ENCODE data around the gene EID1.
"Not testable (repeated sequence)": the region's sequence is repeated elsewhere in the genome, so short reads cannot be mapped to it uniquely, and the experiment has no call there.

EID1 gene

DNA sequence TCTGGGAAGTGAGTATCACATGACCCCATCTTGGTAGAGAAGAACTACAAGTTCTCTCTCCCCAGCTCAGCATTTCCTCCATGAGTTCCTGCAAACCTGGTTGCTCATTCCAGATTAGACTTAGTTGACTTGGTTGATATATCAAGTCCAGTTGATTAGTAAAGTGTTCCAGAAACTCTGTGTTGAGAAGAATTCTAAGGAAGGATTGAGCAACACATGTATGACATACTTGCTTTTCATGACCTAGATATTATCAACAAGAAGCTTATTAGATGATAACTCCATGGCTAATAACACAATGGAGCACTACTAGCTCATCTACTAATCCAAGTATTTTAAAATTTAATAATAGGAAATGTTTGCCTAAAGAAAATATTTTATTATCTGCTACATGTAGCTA is 6.4 kb upstream of the EID1 start:
- no peak for DNase-seq

GRCh38 chr15:48872632-48873031 is 5.3 kb upstream of the EID1 start:
- DNase-seq, result no peak

DNA sequence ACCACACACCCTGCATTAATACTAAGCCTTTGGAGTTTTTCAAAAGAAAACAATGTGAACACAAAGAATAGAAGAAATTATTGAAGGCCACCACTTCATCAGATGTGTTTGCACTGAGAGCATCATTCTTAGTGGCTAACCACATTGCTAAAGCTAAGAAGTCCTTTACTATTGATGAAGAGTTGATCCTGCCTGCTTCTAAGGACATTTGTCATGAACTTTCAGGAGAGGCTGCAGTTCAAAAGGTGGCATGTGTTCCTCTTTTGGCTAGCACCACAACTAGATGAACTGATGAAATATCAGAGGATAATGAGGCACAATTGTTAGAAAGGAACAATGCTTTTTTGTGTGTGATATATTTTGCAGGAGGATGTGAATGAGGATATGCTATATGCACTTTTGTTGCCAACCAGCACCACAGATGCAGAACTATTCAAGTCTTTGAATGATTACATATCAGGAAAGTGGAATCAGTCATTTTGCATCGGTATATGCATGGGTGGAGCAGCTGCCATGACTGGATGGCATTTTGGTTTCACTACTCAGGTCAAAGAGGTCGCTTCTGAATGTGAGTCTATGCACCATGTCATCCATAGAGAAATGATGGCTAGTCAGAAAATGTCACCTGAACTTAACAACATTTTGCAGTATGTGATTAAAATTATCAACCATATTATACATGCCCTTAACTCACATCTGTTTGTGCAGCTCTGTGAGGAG is 2.5 kb upstream of the EID1 start:
- no peak for DNase-seq

GRCh38 chr15:48876057-48876456 is 1.9 kb upstream of the EID1 start:
- DNase-seq, result no peak

GRCh38 chr15:48880070-48880634 is 2.2 kb downstream of the EID1 start:
- DNase-seq, result no peak

- DNase-seq, result no peak
These were observed 5.8 kb downstream of the EID1 start for GRCh38 chr15:48883699-48884098.

DNA sequence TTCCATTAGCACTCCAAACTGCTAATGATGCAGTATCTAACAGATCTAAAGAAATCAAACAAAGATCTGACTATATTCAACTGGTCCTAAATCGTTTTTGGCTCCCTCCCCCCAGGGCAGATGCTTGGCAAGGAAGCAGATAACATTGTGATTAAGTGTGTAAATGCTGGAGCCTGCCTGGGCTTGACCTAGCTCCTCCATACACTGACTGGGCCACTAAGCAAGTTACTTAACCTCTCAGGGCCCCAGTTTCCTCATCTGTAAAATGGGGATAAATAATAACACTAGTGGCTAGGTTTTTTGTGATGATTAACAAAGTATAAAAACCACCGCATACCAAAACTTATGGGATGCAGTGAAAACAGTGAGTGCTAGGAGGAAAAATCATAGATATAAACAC is 9.2 kb downstream of the EID1 start:
- DNase-seq, result no peak

DNA sequence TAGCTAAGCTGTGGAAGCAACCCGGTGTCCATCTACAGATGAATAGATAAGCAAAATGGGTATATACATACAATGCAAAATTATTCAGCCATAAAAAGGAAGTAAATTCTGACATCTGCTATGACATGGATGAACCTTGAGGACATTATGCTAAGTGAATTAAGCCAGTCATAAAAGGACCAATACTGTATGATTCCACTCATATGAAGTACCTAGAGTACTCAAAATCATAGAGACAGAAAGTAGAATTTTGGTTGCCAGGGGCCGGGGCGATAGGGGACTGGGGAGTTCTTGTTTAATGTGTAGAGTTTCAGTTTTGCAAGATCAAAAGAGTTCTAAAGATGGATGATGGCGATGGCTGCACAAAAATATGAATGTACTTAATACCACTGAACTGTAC is 10.3 kb downstream of the EID1 start:
- no peak for DNase-seq

DNA sequence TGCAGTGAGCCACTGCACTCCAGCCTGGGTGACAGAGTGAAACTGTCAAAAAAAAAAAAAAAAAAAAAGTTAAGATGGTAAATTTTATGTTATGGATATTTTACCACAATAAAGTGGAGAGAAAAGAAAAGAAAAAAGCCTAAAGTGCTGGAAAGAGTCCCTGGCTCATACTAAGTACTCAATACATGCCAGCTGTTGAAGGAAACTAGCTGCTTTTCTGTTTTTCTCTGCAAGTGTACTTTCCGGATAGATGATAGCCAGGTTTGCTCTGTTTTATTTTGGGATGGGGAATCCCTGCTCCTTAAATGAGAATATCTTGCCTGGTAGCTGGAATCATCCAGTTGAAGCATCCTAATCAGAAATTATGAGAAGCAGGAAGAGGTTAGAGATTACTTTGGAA is 10.9 kb downstream of the EID1 start:
- no peak for DNase-seq

DNA sequence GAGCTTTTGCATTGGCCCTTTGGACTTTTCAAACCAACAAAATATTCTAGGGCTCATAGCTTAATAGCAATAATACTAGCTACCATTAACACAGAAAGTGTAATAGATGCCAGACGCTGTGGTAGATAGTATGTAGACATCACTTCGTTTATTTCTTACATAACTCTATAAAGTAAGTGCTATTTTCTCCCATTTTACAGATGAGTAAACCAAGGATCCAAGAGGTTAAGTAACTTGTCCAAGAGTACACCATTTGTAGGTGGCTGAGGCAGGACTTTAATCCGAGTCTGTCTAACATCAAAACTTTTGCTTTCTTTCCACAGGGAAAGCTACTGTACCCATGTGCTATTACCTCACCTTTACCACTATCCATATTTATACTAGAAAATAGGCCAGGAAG is 12.0 kb downstream of the EID1 start:
- no peak for DNase-seq

DNA sequence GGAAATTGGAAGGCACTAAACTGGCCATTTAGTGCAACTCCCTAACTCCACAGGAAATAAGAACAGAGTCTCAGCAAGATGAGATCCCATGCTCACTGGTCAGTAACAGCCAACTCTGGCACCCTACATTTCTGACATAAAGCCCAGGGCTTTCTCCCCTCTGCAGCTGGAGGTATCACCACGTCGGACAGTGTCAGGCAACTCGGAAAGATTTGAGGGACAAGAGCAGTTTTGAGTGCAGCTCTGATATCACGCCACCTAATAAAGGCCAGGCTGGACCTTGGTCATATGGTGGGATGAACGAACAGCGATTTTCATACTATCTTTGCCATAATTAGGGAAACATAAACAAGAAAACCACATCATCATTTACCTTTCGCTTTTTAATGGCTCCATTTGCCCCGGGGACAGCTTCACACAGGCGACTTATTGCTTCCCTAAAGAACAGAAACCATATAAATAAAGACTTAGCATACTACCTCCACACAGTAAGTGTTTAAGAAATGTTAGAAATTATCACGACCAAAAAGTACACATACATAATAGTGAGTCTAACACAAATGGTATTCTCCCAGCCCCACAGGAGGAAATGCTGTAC is 12.5 kb downstream of the EID1 start:
- DNase-seq, result no peak

- DNase-seq, result no peak
These were observed 13.4 kb downstream of the EID1 start for GRCh38 chr15:48891232-48891765.

GRCh38 chr15:48893311-48893710 is 15.4 kb downstream of the EID1 start:
- DNase-seq, result no peak

- DNase-seq, result peak; percentile 68
These were observed 19.2 kb downstream of the EID1 start for GRCh38 chr15:48896869-48897814.

DNA sequence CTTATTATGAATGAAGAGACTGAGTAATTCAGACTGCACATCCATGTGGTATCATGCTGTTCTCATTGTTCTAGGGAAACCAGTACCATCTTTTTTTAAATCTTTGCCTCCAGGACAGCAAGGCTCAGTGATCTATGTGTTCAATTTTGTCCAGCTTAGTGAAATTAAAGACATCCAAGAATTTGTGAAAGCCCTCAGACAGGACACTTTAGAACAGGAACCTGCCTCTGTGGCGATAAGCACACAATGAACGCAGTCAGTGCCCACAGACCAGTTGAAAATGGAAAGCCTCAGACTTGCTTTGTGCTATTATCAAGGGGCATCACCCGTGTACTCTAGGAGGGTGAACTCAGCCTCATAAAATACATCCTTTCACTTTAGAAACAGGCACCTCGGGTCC is 20.1 kb downstream of the EID1 start:
- DNase-seq, result no peak

DNA sequence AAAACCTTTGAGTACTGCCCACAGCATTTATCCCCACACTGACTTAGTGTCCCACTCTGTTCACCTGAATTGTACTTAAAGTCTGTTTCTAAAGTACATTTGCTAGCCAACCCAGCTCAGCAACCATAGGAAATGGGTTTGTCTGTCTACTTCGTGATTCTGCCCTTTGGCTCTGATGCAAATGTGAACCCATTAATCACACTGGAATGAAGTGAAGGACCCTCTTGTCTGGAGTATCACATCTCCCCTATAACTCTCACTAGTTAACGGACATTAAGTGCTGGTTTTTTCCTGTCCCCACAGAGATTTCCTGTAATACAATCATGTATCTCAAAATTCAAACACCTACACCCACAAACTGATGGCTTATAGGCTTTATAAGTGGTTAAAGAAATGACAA is 20.5 kb downstream of the EID1 start:
- DNase-seq, result no peak

GRCh38 chr15:48899793-48900192 is 21.9 kb downstream of the EID1 start:
- DNase-seq, result no peak

GRCh38 chr15:48904758-48905157 is 26.8 kb downstream of the EID1 start:
- no peak for DNase-seq

GRCh38 chr15:48905216-48905615 is 27.3 kb downstream of the EID1 start:
- no peak for DNase-seq

- no peak for DNase-seq
These were observed 27.9 kb downstream of the EID1 start for GRCh38 chr15:48905847-48906246.

GRCh38 chr15:48909313-48909712 is 31.4 kb downstream of the EID1 start:
- not testable (repeated sequence) for DNase-seq

GRCh38 chr15:48910554-48910953 is 32.6 kb downstream of the EID1 start:
- DNase-seq, result not testable (repeated sequence)

DNA sequence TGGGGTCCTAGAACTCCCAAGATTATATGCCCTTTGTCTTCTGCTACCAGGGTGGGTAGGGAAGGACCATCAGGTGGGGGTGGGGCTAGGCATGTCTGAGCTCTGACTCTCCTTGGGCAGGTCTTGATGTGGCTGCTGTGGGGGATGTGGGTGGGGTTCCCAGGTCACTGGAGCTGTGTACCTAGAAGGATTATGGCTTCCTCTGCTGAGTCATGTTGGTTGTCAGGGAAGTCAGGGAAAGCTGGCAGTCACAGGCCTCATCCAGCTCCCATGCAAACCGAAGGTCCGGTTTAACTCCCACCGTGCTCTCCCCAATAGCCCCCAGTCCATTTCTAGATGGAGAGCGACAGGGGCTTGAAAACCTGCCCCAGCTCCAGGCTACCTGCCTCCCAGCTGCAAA is 35.2 kb downstream of the EID1 start:
- DNase-seq, result no peak

All from HCEC 1CT (cell line).